ENCODE data around the gene THSD7A.

Gene THSD7A

GRCh38 chr7:11623093-11623678 lies 208.8 kb downstream of the THSD7A start:
- no peak for DNase-seq

- no peak for DNase-seq
Measured at GRCh38 chr7:11620406-11621253, 211.4 kb downstream of the THSD7A start.

GRCh38 chr7:11616466-11616865 lies 215.5 kb downstream of the THSD7A start:
- no peak for DNase-seq

GRCh38 chr7:11615174-11615573 lies 216.8 kb downstream of the THSD7A start:
- DNase-seq: no peak

- no peak for DNase-seq
Measured at GRCh38 chr7:11613292-11613930, 218.6 kb downstream of the THSD7A start.

GRCh38 chr7:11612737-11613136 lies 219.3 kb downstream of the THSD7A start:
- no peak for DNase-seq

GRCh38 chr7:11609096-11609670 lies 222.8 kb downstream of the THSD7A start:
- DNase-seq: no peak

- DNase-seq: no peak
Measured at GRCh38 chr7:11607686-11608085, 224.3 kb downstream of the THSD7A start.

- no peak for DNase-seq
Measured at GRCh38 chr7:11605749-11606148, 226.2 kb downstream of the THSD7A start.

- DNase-seq: no peak
Measured at GRCh38 chr7:11604505-11604904, 227.5 kb downstream of the THSD7A start.

- no peak for DNase-seq
Measured at GRCh38 chr7:11601761-11602160, 230.2 kb downstream of the THSD7A start.

GRCh38 chr7:11593322-11593721 lies 238.7 kb downstream of the THSD7A start:
- DNase-seq: no peak

GRCh38 chr7:11592699-11593098 lies 239.3 kb downstream of the THSD7A start:
- no peak for DNase-seq

GRCh38 chr7:11591943-11592342 lies 240.1 kb downstream of the THSD7A start:
- DNase-seq: no peak

GRCh38 chr7:11591055-11591633 lies 240.9 kb downstream of the THSD7A start:
- DNase-seq: no peak

- DNase-seq: no peak
Measured at GRCh38 chr7:11589251-11589650, 242.7 kb downstream of the THSD7A start.

GRCh38 chr7:11587814-11588213 lies 244.2 kb downstream of the THSD7A start:
- no peak for DNase-seq

GRCh38 chr7:11587048-11587447 lies 244.9 kb downstream of the THSD7A start:
- no peak for DNase-seq

GRCh38 chr7:11584406-11585031 lies 247.5 kb downstream of the THSD7A start:
- DNase-seq: no peak

- no peak for DNase-seq
Measured at GRCh38 chr7:11579141-11579540, 252.9 kb downstream of the THSD7A start.

GRCh38 chr7:11576310-11576709 lies 255.7 kb downstream of the THSD7A start:
- DNase-seq: no peak

GRCh38 chr7:11573128-11573750 lies 258.8 kb downstream of the THSD7A start:
- no peak for DNase-seq

Measured in activated naive CD4-positive, alpha-beta T cell treated with anti-CD3 and anti-CD28 coated beads, Interleukin-2, amount 50 U/mL, for 16 hours (primary cell).